AG08396 (cell line): ENCODE data around the gene MED19.
"Not testable (repeated sequence)": the region's sequence is repeated elsewhere in the genome, so short reads cannot be mapped to it uniquely, and the experiment has no call there.

Source experiments
- DNase-seq: peaks from one replicate; pipeline ENCODE4 v3.0.0; 2012; ENCODE audit warnings: low spot score, mixed read lengths

MED19 gene

DNA sequence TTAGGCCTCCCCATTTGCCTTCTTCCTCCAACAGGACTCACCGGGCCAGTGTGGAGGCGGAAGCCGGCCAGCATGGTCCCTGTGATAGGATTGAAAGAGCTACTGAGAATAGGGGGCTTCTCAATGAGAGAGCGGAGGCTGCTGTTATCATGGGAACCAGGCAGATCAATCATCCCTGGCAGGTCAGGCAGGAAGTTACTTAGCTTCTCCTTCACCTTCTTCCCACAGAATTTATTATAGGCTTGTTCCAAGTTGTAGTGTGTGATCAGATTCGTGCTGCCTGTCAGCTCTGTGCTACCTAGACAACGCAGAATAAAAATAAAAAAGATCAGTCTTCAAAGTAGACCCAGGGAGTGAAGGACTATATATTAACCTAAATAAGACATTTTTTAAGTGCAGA lies 7.1 kb downstream of the MED19 start:
- DNase-seq = no peak

DNA sequence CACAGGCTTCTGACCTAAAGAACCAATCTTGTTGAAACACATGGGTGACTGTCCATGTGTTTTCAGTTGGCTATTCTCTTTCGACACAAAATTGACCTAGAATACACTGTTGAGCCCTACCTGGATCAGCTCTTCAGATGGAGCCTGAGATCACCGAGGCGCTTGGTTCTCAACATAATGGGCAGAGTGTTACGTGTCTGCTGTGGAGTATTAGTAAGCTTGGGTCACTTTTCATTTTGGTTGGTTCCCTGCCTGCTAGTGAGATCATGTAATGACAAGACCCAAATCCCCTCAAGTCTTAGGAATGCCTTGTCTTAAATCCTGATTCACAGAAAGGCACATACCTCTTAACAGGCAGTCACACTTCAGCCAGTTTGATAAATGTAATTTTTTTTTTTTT lies 8.7 kb downstream of the MED19 start:
- DNase-seq = no peak

DNA sequence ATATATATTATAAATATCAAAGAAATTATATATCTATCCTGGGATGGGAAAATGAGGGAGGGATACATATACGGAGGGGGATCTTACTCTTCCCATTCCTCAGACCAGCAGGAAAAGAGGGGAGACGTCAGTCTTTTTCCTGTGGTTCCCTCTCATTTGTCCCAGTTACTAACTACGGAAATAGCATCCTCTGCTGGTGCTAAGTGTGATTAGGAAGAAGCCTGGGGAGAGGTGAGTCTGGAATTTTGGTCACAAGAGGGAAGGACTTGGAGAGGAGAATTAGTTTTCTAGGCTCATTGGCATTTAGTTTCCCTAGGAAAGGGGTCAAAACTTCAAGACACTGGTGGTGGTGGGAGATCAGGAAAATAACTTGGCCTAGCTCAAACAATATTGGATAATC lies 11.6 kb downstream of the MED19 start:
- DNase-seq = no peak

DNA sequence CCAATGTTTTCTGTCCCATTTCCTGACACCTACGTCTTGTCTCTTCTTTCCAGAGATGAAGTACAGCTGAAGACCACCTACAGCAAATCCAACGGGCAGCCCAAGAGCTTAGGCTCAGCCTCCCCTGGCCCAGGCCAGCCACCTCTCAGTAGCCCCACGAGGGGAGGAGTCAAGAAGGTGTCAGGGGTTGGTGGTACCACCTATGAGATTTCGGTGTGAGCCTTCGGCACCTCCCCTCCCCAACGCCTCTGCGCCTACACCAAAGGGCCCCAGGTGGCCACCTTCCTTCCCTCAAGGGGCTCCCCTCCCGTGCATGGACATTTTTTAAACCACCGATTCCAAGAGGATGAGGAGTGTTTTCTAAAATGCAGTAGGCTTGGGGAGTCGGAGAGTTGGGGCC lies 12.2 kb downstream of the MED19 start:
- no peak for DNase-seq

DNA sequence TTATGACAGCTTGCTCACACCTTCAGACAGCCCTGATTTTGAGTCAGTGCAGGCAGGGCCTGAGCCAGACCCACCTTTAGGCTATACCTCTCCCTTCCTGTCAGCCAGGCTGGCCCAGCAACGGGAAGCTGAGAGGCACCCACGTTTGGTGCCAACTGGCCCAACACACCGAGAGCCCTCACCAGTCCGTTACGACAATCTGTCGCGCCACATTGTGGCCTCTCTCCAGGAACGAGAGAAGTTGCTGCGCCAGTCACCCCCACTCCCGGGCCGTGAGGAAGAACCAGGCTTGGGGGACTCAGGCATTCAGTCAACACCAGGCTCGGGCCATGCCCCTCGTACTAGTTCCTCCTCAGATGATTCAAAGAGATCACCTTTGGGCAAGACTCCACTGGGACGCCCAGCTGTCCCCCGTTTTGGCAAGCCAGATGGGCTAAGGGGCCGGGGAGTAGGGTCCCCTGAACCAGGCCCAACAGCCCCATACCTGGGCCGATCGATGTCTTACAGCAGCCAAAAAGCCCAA lies 13.1 kb downstream of the MED19 start:
- DNase-seq = no peak

DNA sequence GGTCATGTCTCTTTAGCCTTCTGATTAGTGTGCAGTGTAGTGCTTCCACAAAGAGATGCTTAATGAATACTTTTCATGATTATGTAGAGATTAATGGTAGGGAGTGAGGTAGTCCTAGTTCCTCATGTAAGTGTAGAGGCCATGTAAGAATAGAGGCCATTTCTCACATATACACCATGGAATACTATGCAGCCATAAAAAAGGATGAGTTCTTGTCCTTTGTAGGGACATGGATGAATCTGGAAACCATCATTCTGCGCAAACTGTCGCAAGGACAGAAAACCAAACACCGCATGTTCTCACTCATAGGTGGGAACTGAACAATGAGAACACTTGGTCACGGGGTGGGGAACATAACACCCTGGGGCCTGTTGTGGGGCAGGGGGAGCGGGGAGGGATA lies 21.5 kb downstream of the MED19 start:
- not testable (repeated sequence) for DNase-seq

DNA sequence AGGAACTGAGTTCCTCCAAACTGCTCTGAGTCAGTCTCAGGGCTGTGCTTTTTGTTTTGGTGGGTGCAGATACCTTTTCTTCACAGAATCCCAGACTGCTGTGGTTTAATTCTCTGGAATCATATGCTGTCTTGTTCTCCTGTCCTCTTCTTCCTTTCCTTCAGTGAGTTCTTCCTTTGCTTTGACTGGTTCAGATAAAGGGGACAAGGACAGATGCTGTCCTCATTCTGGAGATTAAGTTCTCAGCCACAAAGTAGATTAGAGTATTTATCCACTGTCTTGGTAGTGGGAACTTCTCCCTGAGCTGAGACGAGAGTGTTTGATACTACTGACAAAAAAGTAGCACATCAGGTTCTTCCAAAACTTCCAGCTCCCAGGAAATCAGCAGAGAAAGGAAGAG lies 30.8 kb downstream of the MED19 start:
- DNase-seq = no peak

DNA sequence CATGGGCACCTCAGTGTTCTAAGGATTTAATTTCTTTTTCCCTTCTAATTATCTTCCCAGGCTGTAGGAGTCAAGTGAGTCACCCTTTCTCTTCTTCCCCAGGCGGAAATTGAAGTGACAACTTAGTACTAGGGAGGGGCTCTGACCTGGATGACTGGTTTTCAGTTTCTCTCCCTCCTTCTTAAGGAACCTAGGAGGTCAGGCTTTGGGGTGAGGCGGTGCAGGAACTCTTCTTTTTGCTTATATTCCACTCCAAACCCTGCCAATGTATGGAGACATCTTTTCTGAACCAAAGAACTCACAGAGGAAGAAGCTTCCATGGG lies 31.5 kb downstream of the MED19 start:
- DNase-seq = no peak

DNA sequence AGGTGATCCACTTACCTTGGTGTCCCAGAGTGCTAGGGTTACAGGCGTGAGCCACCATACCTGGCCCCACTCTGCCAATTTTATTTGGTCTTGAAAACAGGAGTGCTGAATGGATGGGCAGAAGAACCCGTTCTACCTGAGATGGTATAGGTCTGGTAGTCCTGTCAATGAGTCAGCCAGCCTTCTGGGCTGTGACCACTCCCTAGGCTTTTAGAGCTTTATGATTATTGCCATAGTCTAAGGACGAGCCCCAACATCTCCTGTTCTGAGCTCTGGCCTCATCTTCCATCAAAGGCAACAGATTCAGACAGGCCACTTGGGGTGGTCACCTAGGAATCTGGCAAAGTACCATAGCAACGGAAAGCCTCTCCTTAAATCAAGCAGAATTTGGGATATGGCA lies 32.6 kb downstream of the MED19 start:
- no peak for DNase-seq

DNA sequence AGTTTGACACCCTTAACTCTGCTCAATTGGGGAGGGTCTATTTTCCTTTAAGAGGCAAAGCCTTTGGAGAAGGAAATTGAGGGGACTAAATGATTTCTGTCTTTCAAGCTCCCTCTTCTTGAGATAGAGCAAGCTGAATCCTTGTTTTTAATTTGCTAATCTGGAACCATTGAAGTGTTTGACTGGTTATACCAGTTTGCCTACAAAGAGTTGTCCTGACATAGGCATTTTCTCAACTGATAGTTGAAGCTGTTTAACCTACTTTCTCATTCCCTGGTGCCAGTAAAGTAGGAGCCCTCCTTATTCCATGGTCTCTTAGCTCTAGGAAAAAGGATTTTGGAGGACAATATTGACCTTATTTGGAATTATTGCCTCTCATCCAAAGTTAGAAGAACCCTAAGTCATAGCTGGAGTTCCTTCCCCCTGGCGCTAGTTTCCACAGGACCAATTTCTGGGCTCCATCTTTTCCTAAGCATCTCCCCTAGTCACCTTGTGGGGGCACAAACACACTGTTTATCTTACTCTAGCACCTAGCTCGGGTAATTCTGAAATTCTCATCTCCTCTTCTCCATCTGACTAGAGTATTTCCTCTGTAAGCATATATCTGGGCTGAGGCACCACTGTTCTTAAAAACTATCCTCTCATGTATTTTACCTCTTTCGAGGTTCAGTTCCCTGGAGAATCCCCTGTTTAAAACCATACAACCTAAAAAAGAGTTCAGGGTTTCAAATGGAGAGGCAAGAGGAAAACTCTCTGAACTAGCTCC lies 36.7 kb downstream of the MED19 start:
- no peak for DNase-seq

DNA sequence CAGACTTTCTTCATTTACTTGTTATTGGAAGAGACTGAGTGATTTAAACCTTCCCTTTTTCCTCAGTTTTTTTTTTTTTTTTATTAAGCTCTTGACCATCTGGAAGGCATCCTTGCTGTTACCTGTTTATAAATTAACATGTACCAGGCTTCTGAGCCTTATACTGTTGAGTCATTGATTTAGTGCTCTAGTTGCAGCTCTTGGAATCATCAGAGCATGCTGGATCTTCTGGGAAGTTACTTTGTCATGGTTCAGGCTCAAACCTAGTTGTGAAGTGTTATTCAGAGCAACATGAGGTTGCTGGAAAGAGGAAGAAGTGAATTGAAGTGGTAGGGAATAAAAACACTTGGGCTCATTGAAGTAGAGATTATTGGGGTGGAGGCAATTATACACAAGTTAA lies 37.8 kb downstream of the MED19 start:
- DNase-seq = no peak

DNA sequence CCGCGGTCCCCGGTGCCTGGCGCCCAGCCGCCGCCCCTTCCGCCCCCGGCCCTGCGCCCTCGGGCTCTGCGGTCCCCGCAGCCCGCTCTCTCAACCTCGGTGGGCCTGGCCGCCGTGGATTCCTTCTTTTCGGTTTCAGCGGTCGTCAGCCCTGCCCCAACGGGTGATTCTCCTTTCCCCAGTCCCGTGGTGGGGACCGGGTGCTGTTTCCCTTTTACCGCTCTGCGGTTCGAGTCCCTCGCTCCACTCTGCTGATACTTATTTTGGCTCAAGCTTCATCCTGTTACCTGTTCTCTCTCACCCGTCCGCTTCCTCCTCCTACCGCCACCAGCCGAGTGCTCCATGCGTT lies 43.6 kb downstream of the MED19 start:
- peak; percentile 43 for DNase-seq

DNA sequence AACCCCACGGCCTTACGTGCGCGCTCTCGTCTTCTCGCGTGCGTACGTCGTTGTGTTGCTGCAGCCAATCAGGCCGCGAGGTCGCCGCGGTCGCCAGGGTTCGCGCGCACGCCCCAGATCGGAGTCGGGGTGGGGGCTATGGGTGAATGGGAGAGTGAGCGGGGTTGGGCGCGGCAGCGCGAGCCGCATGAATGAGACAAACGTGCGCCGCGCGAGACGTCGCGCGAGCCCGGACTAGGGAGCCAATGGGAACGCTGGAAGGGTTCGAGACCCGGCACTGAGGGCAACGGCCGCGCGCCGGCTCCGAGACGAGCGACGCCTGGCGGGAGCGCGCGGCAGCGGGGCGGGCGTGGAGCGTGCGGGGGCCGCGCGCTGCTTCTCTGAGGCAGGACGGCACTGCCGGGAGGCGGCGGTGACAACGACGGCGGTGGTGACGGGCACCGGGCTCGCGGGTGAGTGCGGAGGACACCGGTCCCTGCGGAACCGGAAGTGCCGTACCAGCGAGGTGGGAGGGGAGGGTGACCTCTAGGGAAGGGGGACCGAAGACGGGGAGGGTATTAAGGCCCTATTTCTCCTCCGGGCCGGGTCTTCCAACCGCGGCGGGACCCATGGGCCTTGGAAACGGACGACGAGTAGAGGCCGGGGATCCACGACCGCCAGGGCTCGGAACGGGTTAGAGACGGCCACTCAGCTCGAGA lies 44.1 kb downstream of the MED19 start, which contains the start of gene ZDHHC5:
Gene ZDHHC5 (plus strand): TSS at position 379 of the 698 bp plus-strand sequence. CDS start 4,977 bp downstream, outside the sequence.
- DNase-seq = peak; percentile 99

DNA sequence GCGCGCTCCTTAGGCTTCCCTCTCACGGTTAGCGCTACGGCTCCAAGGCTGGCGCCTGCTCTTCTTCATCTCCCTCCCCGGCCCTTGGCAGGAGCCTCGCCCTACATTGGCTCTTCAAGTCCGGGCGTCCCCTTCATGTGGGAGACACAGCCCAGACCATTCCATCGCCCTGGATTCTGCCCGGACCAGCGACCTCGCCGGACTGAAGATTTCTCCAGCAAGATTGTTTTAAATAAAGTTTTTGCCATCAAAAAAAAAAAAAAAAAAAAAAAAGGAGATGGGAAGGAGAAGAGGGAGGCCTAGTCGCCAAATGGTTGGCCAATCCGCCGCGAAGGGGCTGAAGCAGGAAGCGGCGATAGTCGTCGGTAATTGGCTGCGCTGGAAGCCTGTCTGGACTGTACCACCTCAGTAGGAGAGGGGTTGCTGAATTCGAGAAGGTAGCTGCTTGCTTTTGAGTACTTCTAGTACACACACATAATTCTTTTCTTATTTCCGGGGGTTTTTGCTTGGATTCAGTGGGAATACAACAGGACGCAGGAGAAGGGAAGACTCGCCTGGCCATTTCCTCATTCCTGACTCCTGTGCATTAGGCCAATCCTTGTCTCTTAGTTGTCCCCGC lies 44.8 kb downstream of the MED19 start:
- peak; percentile 96 for DNase-seq

DNA sequence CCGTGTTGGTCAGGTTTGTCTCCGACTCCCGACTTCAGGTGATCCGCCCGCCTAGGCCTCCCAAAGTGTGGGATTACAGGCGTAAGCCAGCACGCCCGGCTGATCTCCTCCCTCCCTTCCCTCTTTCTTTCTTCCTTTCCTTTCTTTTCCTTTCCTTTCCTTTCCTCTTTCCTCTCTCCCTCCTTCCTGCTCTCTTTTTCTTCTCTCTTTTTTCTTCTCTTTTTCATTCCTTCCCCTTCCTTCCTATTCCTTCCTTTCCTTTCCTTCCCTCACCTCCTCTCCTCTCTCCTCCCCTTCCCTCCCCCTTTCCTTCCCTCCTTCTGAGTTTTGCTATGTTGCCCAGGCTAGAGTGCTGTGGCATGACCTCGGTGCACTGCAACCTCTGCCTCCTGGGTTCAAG lies 48.0 kb downstream of the MED19 start:
- no peak for DNase-seq

DNA sequence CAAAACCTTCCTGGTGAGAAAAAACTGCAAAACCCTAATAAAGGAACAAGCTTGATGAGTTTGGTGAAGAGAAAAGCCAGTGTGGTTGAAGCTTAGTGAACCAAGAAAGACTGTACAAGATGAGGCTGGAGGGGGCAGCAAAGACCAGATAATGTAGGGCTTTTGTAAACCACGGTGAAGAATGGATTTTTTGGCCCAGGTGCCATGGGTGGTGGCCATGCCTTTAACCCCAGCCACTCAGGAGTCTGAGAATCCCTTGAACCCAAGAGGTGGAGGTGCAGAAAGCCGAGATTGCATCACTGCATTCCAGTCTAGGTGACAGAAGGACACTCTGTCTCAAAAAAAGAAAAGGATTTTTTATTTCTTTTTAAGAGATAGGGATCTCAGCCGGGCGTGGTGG lies 49.1 kb downstream of the MED19 start:
- no peak for DNase-seq

DNA sequence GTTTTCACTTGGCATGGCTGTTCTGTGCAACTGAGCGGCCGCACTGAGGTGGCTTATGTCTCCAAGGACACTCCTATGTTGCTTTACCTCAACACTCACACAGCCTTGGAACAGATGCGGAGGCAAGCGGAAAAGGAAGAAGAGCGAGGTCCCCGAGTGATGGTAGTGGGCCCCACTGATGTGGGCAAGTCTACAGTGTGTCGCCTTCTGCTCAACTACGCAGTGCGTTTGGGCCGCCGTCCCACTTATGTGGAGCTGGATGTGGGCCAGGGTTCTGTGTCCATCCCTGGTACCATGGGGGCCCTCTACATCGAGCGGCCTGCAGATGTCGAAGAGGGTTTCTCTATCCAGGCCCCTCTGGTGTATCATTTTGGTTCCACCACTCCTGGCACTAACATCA lies 52.3 kb downstream of the MED19 start:
- DNase-seq = no peak

DNA sequence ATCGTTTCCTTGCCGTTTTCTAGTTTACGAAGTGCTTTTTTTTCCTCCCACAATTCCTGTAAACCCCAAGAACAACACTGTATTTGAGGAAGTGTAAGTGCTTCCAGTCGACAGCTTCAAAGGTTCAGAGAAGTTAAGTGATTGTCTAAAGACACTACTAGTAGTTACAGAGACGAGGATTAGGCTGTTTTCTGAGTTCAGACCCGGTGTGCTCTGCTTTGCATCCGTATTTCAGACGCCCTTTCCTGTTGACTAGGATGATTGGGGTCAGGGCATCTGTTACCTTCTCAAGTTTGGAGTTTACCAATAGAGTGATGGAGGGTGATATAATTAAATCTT lies 54.0 kb downstream of the MED19 start:
- no peak for DNase-seq

DNA sequence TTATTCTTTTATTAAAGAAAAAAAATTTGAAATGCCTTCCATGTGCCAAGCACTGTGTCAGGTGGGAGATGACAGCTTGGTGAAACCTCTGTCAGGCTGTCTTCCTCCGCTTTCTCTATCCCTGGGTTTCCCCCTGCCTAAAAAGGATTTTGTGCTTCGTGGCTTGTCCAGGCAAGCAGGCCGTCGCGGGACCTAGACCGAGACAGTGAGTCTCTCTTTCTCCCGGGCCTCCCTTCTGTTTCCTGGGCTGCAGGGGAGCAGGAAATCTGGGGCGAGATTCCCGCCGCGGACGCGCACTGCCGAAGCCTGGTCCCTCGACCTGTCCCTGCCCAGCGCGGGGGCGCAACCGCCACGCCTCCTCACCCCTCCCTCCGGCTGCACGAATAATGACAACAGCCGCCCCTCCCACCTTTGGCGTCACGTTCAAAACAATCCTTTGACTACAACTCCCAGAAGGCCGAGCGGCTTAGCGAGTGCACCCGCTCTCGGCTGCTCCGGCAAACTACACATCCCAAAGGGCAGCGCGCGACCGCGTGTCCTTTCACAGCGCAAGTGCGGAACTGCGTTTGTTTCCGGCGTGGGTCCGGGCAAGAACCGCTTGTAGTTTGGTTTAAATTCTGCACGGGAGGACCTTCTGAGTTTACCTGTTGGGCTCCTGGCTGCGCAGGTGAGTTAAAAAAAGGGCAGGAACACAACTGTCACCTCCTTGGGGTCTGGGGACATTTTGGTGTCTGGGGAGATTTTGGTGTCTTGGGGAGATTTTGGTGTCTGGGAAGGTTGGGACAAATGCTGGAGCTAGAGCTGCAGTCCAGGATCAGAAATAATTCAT lies 54.6 kb downstream of the MED19 start, which contains the start of gene CLP1:
Gene CLP1 (plus strand): TSS at position 569 of the 829 bp plus-strand sequence. CDS start 1,715 bp downstream, outside the sequence.
- peak; percentile 93 for DNase-seq

DNA sequence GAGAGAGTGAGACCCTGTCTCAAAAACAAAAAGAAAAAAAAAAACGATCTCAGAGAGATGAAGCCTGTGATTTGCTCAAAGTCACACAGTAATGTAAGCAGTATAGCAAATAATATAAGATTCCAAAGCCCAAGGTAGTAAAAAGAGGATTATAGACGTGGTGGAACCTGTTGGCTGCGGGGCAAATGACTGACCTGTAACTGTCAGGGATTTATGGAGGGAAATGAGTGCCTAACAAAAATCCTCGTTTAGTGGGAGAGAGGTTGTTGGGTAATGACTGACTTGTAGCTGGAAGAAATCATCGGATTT lies 55.2 kb downstream of the MED19 start:
- no peak for DNase-seq
